ENCODE results near the gene ELL2. TPM values are rescaled to one million over a fixed set of nuclear protein-coding genes. Genes with fewer than 3 reads are reported as not detected.

ELL2 gene
- total RNA-seq, 1 donor: 302 TPM

GRCh38 chr5:95861221-95861863, 100.3 kb downstream of the ELL2 start:
- DNase-seq (ENCODE audit: low read depth): peak; percentile 100
- no peak for TF ChIP-seq CTCF (IDR thresholded peaks at IDR 0.05; ENCODE audit: insufficient read depth, low read depth, low read length)
- H3K4me3 ChIP-seq (ENCODE audit: low read depth, low read length): no peak overlapping the region

GRCh38 chr5:95859661-95860060, 102.0 kb downstream of the ELL2 start:
- peak overlapping the region; percentile 1 for H3K4me3 ChIP-seq (ENCODE audit: low read depth, low read length)
- no peak for DNase-seq (ENCODE audit: low read depth)
- TF ChIP-seq CTCF (IDR thresholded peaks at IDR 0.05; ENCODE audit: insufficient read depth, low read depth, low read length): no peak

- TF ChIP-seq CTCF (IDR thresholded peaks at IDR 0.05; ENCODE audit: insufficient read depth, low read depth, low read length): peak; percentile 96
- H3K4me3 ChIP-seq (ENCODE audit: low read depth, low read length): peak overlapping the region; percentile 28
- DNase-seq (ENCODE audit: low read depth): peak; percentile 99
Observed at GRCh38 chr5:95858661-95859595, 102.7 kb downstream of the ELL2 start.

- no peak for TF ChIP-seq CTCF (IDR thresholded peaks at IDR 0.05; ENCODE audit: insufficient read depth, low read depth, low read length)
- DNase-seq (ENCODE audit: low read depth): peak; percentile 84
- H3K4me3 ChIP-seq (ENCODE audit: low read depth, low read length): no peak overlapping the region
Observed at GRCh38 chr5:95858023-95858461, 103.6 kb downstream of the ELL2 start.

GRCh38 chr5:95857185-95857945, 104.3 kb downstream of the ELL2 start:
- no peak overlapping the region for H3K4me3 ChIP-seq (ENCODE audit: low read depth, low read length)
- peak; percentile 97 for DNase-seq (ENCODE audit: low read depth)
- no peak for TF ChIP-seq CTCF (IDR thresholded peaks at IDR 0.05; ENCODE audit: insufficient read depth, low read depth, low read length)

- no peak for TF ChIP-seq CTCF (IDR thresholded peaks at IDR 0.05; ENCODE audit: insufficient read depth, low read depth, low read length)
- no peak overlapping the region for H3K4me3 ChIP-seq (ENCODE audit: low read depth, low read length)
- DNase-seq (ENCODE audit: low read depth): no peak
Observed at GRCh38 chr5:95856501-95856981, 105.1 kb downstream of the ELL2 start.
